BE2C (cell line): ENCODE data around the gene BCAR3.

Experiments
- DNase-seq: peaks from one replicate; pipeline ENCODE4 v3.0.0-alpha.2; 2020
- H3K27me3 ChIP-seq: fragments of 250-450 bp; sonication (Bioruptor Pico); 2 replicates; pipeline ENCODE4 v1.5.1; 2020; ENCODE audit warnings: mild to moderate bottlenecking
- H3K36me3 ChIP-seq: fragments of 250-450 bp; sonication (Bioruptor Pico); 2 replicates; pipeline ENCODE4 v1.5.1; 2020; ENCODE audit warnings: mild to moderate bottlenecking
- H3K4me1 ChIP-seq: fragments of 250-450 bp; sonication (Bioruptor Pico); 2 replicates; pipeline ENCODE4 v1.5.1; 2020
- H3K4me3 ChIP-seq: 2 replicates; pipeline ENCODE4 v1.5.1; 2011; ENCODE audit warnings: low read depth, low read length
- H3K9me3 ChIP-seq: fragments of 250-450 bp; sonication (Bioruptor Pico); 2 replicates; pipeline ENCODE4 v1.5.1; 2020
- TF ChIP-seq, protein P1 (sequence below): IDR thresholded peaks from 2 replicates; pipeline ENCODE4 v1.5.1; 2012; ENCODE audit warnings: mild to moderate bottlenecking, low read depth, low read length

BCAR3 gene

DNA sequence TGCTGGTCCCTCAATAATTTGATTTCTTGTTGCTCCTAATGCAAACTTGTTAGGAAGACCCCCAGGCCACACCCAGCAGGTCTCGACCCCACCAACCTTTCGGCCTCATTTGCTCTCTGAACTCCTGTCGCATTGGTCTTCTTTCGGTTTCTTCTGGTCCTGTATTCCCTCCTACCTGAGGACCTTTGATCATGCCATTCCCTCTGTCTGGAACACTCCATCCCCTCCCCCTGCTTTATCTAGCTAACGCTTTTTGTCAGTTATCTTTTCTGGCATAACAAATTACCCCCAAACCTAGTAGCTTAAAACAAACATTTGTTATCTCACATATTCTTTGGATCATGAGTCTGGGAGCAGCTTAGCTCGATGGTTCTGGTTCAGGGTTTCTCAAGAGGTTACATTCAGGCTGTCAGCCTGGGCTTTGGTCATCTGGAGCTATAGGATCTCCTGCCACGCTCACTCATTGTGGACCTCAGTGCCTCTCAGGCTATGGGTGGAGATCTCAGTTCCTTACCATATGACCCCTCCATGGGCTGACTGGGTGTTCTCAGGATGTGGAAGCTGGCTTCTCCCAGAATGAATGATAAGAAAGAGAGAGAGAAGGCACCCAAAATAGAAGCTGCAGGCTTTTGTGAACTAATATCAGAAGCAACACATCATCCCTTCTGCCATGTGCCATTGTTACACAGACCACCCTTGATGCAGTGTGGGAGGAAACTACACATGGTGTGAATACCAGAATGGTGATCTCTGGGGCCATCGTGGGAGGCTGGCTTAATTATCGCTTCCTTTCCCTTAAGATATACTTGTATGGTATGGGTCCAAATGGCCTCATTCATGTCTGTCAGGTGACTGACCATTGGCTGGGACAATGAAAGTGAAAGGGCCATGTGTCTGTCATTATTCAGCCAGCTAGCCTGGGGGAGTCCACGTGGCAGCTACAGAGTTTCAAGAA is 29.1 kb upstream of the BCAR3 start:
- no peak for DNase-seq

DNA sequence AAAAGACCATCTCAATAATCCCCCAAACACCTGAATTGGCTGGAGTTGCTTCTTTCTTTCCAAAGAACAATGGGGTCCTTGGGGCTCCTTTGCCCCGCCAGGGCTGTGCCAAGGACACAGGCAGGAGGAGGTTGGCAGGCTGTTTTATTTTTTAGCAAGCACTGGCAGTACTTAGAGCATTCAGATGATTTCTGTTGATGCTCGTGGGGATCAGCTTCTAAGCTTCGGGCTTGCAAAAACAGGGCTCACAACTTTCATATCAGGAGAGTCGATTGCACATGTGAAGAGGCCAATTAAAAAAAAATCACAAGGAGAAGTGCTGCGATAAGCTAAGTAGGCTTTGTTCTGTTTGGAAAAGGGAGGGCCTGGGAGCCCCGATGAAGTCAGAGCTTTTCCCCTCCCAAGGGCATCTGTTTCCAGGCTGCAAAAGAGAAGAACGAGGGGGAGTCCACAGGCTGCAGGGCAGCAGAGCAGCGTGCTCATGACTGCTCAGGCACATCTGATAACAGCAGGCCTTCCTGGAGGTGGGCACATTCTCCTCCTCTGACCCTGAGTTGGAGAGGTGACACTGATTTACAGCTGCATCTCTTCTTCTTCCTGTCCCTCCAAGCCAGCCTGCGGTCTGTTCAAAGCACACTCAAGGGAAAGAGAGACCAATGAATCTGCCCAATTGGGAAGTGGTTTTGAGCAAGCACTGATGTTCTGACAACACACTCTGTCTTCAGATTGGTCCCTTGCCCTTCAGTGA is 27.3 kb upstream of the BCAR3 start:
- Histone ChIP-seq H3K4me3 (peak overlapping the region; percentile 4; the same call in 1 of the 2 replicates), H3K27me3 (no peaks in the 10 kb centered on the region), H3K4me1 (peaks cover 31% of the 10 kb centered on the region), H3K9me3 (no peaks in the 10 kb centered on the region), H3K36me3 (no peaks in the 10 kb centered on the region)
- TF ChIP-seq, protein P1, sequence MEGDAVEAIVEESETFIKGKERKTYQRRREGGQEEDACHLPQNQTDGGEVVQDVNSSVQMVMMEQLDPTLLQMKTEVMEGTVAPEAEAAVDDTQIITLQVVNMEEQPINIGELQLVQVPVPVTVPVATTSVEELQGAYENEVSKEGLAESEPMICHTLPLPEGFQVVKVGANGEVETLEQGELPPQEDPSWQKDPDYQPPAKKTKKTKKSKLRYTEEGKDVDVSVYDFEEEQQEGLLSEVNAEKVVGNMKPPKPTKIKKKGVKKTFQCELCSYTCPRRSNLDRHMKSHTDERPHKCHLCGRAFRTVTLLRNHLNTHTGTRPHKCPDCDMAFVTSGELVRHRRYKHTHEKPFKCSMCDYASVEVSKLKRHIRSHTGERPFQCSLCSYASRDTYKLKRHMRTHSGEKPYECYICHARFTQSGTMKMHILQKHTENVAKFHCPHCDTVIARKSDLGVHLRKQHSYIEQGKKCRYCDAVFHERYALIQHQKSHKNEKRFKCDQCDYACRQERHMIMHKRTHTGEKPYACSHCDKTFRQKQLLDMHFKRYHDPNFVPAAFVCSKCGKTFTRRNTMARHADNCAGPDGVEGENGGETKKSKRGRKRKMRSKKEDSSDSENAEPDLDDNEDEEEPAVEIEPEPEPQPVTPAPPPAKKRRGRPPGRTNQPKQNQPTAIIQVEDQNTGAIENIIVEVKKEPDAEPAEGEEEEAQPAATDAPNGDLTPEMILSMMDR: no peak
- DNase-seq: peak; percentile 81

More for the DNA sequence above, 29.1 kb upstream of the BCAR3 start:
- no peaks in the 10 kb centered on the region for H3K9me3 ChIP-seq
- H3K4me1 ChIP-seq: peaks cover 30% of the 10 kb centered on the region
- TF ChIP-seq, protein P1: no peak
- H3K4me3 ChIP-seq: no peak overlapping the region
- H3K27me3 ChIP-seq: no peaks in the 10 kb centered on the region
- H3K36me3 ChIP-seq: no peaks in the 10 kb centered on the region

DNA sequence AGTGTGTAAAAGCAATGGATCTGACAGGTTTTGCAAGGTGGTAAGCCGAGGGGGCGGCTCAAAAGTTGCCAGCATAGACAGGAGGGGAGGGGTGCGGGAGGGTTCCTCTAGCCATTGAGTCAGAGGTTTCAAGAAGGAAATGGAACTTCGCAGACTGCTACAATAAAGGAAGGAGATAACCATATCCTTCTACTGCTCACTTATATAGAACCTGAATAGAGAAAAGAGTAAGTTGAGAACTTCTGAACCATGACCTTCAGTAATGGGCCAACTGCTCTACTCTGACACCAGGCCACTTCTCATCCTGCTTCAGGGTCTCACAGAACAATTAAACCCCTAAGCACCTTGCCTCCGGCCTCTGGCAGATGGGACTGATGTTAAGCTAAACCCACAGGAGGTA is 26.3 kb upstream of the BCAR3 start:
- Histone ChIP-seq H3K27me3 (no peaks in the 10 kb centered on the region), H3K9me3 (no peaks in the 10 kb centered on the region), H3K36me3 (no peaks in the 10 kb centered on the region), H3K4me3 (no peak overlapping the region; the same call in 1 of the 2 replicates), H3K4me1 (peaks cover 39% of the 10 kb centered on the region)
- DNase-seq: no peak
- TF ChIP-seq, protein P1: no peak

DNA sequence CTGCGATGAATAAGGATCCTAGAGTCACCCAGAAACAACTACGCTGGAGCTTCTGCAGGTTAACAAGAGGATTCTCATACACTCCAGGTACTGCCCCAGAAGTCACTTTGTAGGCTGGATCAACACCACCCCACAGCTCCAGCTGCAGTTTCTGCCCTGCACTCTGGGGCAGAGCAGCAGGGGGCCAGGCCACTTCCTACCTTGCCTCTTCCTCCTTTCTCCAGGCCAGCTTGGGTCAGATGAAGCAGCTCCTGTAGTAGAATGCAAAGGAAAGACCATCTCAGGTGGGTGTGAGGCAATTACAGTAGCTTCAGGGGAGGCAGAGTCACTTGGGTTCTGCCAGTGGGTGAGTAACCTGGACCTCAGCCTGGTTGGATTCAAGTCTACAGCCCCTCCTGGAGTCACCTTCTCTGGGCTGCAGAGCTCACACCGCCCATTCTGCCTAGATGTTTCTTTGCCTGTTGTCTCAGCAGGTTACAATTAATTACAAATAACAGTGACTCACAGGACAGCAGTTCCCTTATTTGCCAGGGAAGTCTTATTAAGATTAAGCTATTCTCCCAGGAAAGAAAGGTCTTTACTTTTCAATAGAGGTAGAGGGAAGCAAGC is 24.4 kb upstream of the BCAR3 start:
- Histone ChIP-seq H3K36me3 (no peaks in the 10 kb centered on the region), H3K9me3 (no peaks in the 10 kb centered on the region), H3K4me1 (peaks cover 54% of the 10 kb centered on the region), H3K27me3 (no peaks in the 10 kb centered on the region), H3K4me3 (no peak overlapping the region)
- no peak for DNase-seq
- TF ChIP-seq, protein P1: no peak

DNA sequence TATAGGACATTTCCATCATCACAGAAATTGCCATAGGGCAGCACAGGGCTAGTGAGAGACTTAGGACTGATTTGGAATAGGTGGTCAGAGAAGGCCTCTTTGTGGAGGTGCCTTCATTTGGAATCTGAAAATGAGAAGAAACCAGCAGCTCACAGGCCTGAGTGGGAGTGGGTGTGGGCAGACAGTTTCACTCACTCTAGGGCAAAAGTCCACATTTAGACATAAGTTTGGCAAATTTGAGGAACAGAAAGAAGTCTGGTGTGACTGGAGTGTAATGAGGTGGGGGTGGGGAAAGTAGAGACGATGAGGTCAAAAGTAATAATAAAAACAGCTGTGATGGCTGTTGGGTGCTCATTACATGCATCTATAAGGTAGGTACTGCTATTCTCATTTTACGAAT is 22.4 kb upstream of the BCAR3 start:
- Histone ChIP-seq H3K4me1 (peaks cover 40% of the 10 kb centered on the region), H3K36me3 (no peaks in the 10 kb centered on the region), H3K9me3 (no peaks in the 10 kb centered on the region), H3K4me3 (no peak overlapping the region), H3K27me3 (no peaks in the 10 kb centered on the region)
- TF ChIP-seq, protein P1: no peak
- DNase-seq: no peak
